Lung (tissue), 12 donors: ENCODE data around the gene FEZ2. TPM values are rescaled to one million over a fixed set of nuclear protein-coding genes. Genes with fewer than 3 reads are reported as not detected.

ENCODE experiments used
- ATAC-seq: fragments of 200-7000 bp; cut with Tn5 transposase; one replicate; pipeline ENCODE4 v1.9.1; 2020; ENCODE audit warnings: moderate number of reproducible peaks; ENCODE audit not compliant: insufficient read depth, low FRiP score
- DNase-seq, 3 donors: peaks; one replicate each; pipeline ENCODE4 v3.0.0-alpha.2; 2013 to 2017
- H3K27ac ChIP-seq, 2 donors: one replicate each; pipeline ENCODE4 v1.5.1; 2013; ENCODE audit warnings: mild to moderate bottlenecking in 2 of 2, moderate library complexity in 2 of 2, control low read depth in 1 of 2, inconsistent platforms in 1 of 2, low read depth in 1 of 2, low read length in 1 of 2
- H3K27me3 ChIP-seq, 3 donors: one replicate each; pipeline ENCODE4 v1.5.1; 2013; ENCODE audit warnings: low read length in 2 of 3; ENCODE audit not compliant: control insufficient read depth in 3 of 3, insufficient read depth in 3 of 3
- H3K36me3 ChIP-seq, 4 donors: one replicate each; pipeline ENCODE4 v1.5.1; 2013; ENCODE audit warnings: low read length in 4 of 4, mild to moderate bottlenecking in 1 of 4, moderate library complexity in 1 of 4; ENCODE audit not compliant: control insufficient read depth in 4 of 4, insufficient read depth in 4 of 4
- H3K4me1 ChIP-seq, 5 donors: one replicate each; pipeline ENCODE4 v1.5.1; 2013; ENCODE audit warnings: low read length in 5 of 5, mild to moderate bottlenecking in 2 of 5, moderate library complexity in 1 of 5; ENCODE audit not compliant: control insufficient read depth in 5 of 5, insufficient read depth in 5 of 5
- H3K4me3 ChIP-seq: one replicate; pipeline ENCODE4 v1.5.1; 2013; ENCODE audit warnings: mild to moderate bottlenecking, control low read depth, moderate library complexity
- H3K9ac ChIP-seq, 2 donors: one replicate each; pipeline ENCODE4 v1.5.1; 2013; ENCODE audit warnings: low read length in 2 of 2, control low read depth in 1 of 2; ENCODE audit not compliant: insufficient read depth in 1 of 2
- H3K9me3 ChIP-seq, 4 donors: one replicate each; pipeline ENCODE4 v1.5.1; 2013; ENCODE audit warnings: low read length in 3 of 4, mild to moderate bottlenecking in 1 of 4, moderate library complexity in 1 of 4; ENCODE audit not compliant: control insufficient read depth in 4 of 4, insufficient read depth in 3 of 4
- CTCF ChIP-seq: IDR thresholded peaks from 2 replicates; pipeline ENCODE4 v1.5.1; 2012; ENCODE audit warnings: mild to moderate bottlenecking; ENCODE audit errors: control extremely low read depth, extremely low read depth
- polyA plus RNA-seq, 2 donors: library from polyadenylated mRNA; stranded (reverse); fragments of 200-250 nt; gene quantifications; one replicate each; pipeline ENCODE4 v1.2.1, GENCODE V29; 2013
- total RNA-seq, 2 donors: library from RNA; depleted of rRNA in 1 of 2; stranded (reverse); fragments of >200 nt in 1 of 2; gene quantifications; one replicate each; pipeline ENCODE4 v1.2.1, GENCODE V29; 2014 to 2021
- donor health status: control.
- donor health status: control.
- donor health status: Bipolar disorder and iron deficiency.
- donor health status: healthy.
- donor health status: DM: yes; HTN: yes; CAD: no.

Gene FEZ2
- total and polyA plus RNA-seq, 4 donors: 17.6 to 62.9 (median 31.5) TPM

- peak; percentile 58 to 76 (median 76) for DNase-seq
- peaks cover 0 to 18% (median 14%) of the 10 kb centered on the region in 4 donors for H3K36me3 ChIP-seq
- no peak overlapping the region for H3K9ac ChIP-seq
- TF ChIP-seq CTCF: peak; percentile 63
- no peaks in the 10 kb centered on the region for H3K9me3 ChIP-seq
- no peaks in the 10 kb centered on the region for H3K4me1 ChIP-seq
- H3K27ac ChIP-seq: no peak overlapping the region
- H3K4me3 ChIP-seq: no peak overlapping the region
- ATAC-seq: peak; percentile 74
- no peaks in the 10 kb centered on the region for H3K27me3 ChIP-seq
These were observed 90.6 kb downstream of the FEZ2 start for GRCh38 chr2:36507408-36507812.

Other genes starting within 250 kb of the FEZ2 start
- gene CRIM1, start 242.4 kb downstream of the FEZ2 start, total RNA-seq: 100 to 1,000 TPM in 1 of 2 donors, 10 to 100 TPM in 1; 76.1 to 119 TPM
- 10 to 100 TPM; 24.3 to 40.8 TPM for gene CRIM1, start 242.4 kb downstream of the FEZ2 start, polyA plus RNA-seq
- under 1 TPM; 0.46 to 0.94 TPM for gene VIT, start 98.5 kb upstream of the FEZ2 start, total RNA-seq
- gene VIT, start 98.5 kb upstream of the FEZ2 start, polyA plus RNA-seq: under 1 TPM; 0.17 to 0.18 TPM